Mononuclear cell (primary cell): ENCODE data around the gene FOXD4L1. TPM values are rescaled to one million over a fixed set of nuclear protein-coding genes. Genes with fewer than 3 reads are reported as not detected.
"Not testable (repeated sequence)": the region's sequence is repeated elsewhere in the genome, so short reads cannot be mapped to it uniquely, and the experiment has no call there.

Experiments
- H3K27me3 ChIP-seq: 2 replicates; pipeline ENCODE4 v1.6.0; 2011; ENCODE audit warnings: low read length, control low read depth; ENCODE audit not compliant: insufficient read depth
- H3K4me1 ChIP-seq: 2 replicates; pipeline ENCODE4 v1.5.1; 2011; ENCODE audit warnings: mild to moderate bottlenecking, low read length, control low read depth; ENCODE audit not compliant: insufficient read depth
- H3K4me3 ChIP-seq: 2 replicates; pipeline ENCODE4 v1.5.1; 2011; ENCODE audit warnings: mild to moderate bottlenecking, low read length, moderate library complexity
- H3K9me3 ChIP-seq: 2 replicates; pipeline ENCODE4 v1.5.1; 2011; ENCODE audit warnings: low read depth, mild to moderate bottlenecking, control low read depth, low read length
- total RNA-seq: library from RNA; depleted of rRNA; stranded (reverse); fragments of >200 nt; gene quantifications from one replicate; pipeline ENCODE4 v1.2.3, GENCODE V29; 2012

The FOXD4L1 gene
- total RNA-seq, 1 donor, result 0.10 TPM

DNA sequence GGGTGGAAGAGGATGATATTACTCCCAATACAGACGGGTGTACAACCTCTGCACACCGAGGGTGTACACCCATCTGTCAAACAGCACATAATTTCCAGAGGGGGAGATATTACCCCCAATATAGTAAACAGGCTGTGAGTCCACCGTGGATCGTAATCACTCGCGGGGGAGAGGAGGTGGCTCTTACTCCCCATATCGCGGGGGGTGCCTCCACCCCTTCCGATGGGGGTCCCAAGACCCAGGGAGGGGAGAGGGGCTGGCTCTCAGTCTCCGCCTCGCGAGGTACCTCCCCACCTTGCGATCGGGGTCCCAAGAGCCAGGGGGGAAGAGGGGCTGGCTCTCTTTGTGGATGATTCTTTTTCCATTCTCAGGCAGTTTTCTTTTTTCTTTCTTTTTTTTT, 13.4 kb downstream of the FOXD4L1 start:
- H3K4me3 ChIP-seq, H3K4me1 ChIP-seq, H3K27me3 ChIP-seq, H3K9me3 ChIP-seq: not testable (repeated sequence)

DNA sequence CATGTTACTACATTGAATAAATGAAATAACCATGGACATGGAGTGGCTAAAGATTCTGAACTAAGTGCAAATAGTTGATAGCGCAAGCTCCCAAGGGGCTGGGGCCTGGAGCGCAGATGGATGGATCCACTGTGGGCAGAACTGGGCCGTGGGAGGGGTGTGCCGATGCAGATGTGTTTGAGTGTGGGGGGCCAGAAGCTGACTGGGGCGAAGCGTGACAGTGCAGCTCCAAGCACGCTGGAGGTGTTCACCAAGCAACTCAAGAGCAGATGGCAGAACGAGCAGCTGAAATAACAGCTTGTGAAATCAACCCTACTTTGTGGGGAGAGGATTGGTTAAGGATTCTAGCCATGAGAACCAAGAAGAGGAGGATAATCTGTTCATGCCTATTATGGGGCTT, 17.0 kb downstream of the FOXD4L1 start:
- not testable (repeated sequence) for H3K4me1 ChIP-seq, H3K9me3 ChIP-seq, H3K27me3 ChIP-seq, H3K4me3 ChIP-seq

DNA sequence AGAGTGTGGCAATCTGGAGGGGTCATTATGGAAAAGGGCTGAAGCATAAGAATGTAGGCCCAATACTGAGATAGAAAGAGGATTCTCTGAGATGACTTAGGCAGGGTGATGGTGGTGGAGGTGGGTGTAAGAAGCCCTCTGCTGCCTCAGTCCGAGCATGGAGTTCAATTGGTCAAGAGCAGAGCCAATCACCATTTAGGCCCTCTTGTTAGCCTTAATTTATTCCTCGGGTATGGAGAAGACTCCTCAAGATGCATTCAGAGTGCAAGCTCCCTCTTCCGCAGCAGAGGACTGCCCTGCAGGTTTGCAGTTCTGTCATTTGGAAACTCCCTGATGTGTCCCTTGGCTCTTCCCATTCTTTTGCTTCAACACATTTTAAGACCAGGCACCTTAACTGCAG, 17.5 kb downstream of the FOXD4L1 start:
- not testable (repeated sequence) for H3K9me3 ChIP-seq, H3K4me3 ChIP-seq, H3K4me1 ChIP-seq, H3K27me3 ChIP-seq

DNA sequence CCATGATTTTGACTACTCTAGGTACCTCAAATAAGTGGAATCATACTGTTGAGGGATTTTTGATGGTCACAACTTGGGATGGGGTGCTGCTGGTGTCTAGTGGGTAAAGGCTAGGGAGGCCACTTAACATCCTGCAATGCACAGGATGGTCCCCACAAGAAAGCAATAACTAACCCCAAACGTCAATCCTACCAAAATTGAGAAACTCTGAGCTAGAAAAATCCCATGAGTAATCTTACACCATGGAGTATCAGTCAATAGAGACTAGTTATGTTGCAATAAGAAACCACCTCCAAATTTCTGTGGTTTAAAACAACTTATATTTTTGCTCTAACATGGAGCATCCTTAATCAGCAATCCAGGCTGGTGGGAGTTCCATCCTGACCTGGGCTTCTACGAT, 18.6 kb downstream of the FOXD4L1 start:
- H3K9me3 ChIP-seq, H3K4me1 ChIP-seq, H3K27me3 ChIP-seq, H3K4me3 ChIP-seq: not testable (repeated sequence)

DNA sequence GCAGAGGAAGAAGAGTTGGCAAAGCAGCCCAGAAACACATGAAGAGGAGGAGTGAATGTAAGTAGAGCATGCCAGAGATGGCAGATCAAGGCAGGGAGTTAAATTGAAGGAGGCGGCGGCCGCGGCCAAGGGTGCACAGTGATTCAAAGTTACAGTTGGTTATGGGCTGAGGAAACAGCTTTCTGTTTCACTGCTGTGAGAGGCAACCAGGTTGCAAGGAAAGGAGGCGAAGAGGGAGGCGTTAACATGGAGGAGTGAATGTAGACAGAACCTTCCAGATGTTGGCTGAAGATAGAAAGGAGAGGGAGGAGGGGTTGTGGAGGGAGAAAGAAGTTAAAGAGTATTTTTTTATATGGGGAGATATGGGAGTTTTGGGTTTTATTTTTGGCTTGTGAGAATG, 22.4 kb downstream of the FOXD4L1 start:
- not testable (repeated sequence) for H3K4me1 ChIP-seq, H3K9me3 ChIP-seq, H3K27me3 ChIP-seq, H3K4me3 ChIP-seq

DNA sequence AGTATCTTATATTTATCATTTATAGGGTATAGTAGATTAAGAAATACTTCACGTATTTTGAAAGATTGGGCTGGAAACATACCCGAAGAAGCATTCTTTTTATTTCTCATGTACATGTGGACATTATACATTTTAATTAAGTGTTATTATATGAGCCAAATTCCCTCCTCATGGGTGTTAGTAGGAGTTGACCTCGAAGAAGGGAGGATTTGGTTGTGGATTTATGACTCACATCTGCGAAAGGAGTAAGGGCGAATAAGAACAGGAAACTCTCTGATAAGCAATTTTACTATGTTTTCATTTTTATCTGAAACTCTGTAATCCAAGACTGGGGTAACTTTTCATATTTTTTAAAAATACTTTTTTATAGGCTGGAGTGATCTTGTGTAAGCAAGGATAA, 23.0 kb downstream of the FOXD4L1 start:
- H3K9me3 ChIP-seq, H3K4me3 ChIP-seq, H3K4me1 ChIP-seq, H3K27me3 ChIP-seq: not testable (repeated sequence)

DNA sequence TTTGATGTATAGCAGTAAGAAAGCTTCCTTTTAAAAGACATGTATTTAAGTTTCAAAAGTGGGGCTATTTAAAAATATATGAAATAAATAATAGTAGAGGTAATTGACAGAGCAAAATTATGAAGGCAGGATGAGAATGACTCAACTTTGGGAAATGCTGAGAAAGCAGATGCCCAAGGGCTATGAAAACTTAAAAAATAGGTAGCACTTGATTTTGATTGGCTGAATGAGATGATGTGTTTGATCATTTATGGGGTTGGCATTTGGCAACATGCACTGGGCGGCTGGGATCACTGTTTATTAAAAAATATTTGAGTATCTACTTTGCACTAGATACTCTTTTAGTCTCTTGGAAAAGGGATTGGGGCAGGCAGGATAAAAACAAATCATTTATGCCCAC, 26.5 kb downstream of the FOXD4L1 start:
- H3K27me3 ChIP-seq, H3K9me3 ChIP-seq, H3K4me3 ChIP-seq, H3K4me1 ChIP-seq: not testable (repeated sequence)

DNA sequence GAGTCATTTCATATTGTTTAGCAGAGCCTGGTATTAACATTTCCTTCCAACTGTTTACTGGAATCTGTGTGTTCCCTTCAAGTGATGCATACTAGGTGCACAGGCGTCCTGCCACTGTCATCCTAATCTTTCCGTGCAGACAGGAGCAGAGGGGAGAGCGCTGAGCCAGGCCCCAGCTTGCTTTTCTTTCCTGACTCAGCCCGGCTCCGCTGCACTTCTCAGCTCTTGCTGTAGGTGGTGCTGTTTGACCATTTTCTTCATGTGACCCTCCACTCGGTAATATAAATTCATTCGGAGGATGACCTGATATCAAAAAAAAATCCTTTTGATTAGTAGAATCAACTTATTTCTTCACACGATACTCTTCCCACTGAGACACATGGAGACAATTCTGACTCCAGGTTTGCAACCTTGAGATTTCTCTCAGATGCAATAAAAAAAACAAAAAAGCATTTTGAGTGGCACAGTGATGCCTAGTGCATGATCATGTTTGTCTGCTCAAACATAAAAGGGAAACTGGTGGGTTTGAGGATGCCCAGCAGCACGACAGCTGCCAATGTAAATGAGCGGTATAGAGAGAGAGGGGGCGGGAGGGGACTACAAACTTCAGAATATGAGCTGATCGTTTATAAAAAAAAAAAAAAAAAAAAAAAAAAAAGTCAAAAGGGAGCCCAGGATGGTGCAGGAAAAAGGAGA, 29.0 kb downstream of the FOXD4L1 start:
- not testable (repeated sequence) for H3K4me3 ChIP-seq, H3K4me1 ChIP-seq, H3K9me3 ChIP-seq, H3K27me3 ChIP-seq

DNA sequence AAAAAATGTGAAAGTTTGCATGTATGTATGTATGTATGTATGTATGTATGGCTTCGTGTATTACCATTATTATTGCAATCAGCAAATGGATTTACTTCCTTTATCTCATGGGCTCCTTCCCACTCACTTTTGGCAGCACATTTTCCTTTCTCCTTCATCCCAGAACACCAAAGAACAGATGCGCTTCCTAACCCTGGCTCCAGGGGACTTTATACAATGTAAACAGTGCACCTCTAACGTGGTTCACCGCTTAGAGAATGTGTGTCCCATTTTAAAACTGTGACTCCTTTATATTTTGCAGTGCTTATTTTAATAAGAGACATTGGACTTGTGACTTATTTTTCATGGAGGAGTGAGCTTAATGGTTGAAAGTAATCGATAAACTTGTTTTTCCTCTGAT, 29.7 kb downstream of the FOXD4L1 start:
- H3K4me3 ChIP-seq, H3K4me1 ChIP-seq, H3K27me3 ChIP-seq, H3K9me3 ChIP-seq: not testable (repeated sequence)

DNA sequence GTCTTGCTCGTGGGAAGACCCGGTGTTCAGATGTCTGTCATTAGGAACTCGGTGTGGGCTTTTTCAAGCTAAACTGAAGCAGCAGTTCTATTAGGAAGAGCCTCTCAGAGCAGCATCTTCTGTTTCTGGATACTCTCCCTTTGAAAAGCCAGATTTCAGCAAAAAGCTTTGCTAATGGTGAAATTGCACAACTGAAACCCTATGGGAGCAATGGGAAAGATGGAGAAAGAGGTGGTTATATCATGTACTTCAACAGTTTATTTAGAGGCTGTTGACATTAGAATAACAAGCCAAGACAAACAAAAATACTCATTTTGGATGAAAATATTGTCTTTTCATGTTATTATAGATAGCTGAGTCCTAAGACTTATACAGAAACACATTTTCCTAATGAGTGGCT, 30.4 kb downstream of the FOXD4L1 start:
- not testable (repeated sequence) for H3K4me1 ChIP-seq, H3K27me3 ChIP-seq, H3K9me3 ChIP-seq, H3K4me3 ChIP-seq

DNA sequence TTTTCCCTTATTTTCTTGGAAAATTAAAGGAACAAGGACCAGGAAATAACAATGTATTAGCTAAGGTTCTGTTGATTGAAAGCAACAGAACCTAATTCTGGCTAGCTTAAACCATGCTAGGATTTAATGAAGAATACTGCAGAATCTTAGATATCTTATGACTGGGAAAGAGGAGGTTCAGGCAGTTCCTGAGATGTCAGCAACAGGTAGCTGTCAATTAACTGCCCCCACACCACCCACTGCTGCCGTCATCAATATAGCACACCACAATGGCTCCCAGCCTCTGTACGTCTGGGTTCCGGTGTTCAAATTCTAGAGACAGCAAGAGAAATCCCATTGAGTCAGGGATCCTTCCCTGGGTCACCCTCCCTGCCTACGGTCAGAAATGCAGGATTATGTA, 34.5 kb downstream of the FOXD4L1 start:
- not testable (repeated sequence) for H3K4me1 ChIP-seq, H3K4me3 ChIP-seq, H3K27me3 ChIP-seq, H3K9me3 ChIP-seq

DNA sequence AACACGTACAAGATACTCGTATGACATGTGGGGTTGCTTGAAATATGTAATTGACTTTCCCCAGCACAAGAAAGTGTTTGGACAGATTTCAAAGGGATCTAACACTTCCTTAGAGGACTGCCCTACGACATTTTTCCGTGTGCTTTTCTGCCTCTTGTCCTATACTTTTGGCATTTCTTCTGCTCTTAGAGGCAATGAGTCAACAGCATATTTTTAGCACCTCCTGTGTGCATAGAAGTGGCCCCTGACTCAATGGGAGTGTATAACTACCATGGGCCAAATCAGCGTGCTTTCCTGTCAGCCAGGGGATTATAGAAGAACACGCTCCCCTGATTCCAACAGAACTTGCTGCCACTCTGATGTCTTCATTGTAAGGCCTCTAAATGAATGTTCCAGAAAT, 38.1 kb downstream of the FOXD4L1 start:
- not testable (repeated sequence) for H3K9me3 ChIP-seq, H3K4me3 ChIP-seq

DNA sequence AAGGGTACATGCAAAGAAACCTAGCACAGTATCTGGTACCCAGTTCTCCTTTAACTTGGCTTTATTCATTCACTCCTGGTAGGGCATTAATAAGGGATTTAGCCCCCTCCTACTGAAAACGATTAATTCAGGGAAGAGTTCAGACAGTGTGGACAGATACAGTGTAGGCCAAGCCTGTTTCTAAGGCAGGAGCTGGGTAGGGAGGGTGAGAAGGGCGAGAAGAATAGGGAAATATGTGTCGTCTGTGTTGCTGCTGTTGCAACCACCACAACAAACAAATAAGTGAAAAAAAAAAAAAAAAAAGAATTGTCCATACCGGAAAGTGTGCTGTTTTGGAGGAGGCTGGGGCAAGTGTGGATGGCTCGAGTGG, 42.4 kb downstream of the FOXD4L1 start:
- not testable (repeated sequence) for H3K9me3 ChIP-seq, H3K4me1 ChIP-seq, H3K4me3 ChIP-seq, H3K27me3 ChIP-seq

More for the DNA sequence above, 38.1 kb downstream of the FOXD4L1 start:
- H3K4me1 ChIP-seq, H3K27me3 ChIP-seq: not testable (repeated sequence)

DNA sequence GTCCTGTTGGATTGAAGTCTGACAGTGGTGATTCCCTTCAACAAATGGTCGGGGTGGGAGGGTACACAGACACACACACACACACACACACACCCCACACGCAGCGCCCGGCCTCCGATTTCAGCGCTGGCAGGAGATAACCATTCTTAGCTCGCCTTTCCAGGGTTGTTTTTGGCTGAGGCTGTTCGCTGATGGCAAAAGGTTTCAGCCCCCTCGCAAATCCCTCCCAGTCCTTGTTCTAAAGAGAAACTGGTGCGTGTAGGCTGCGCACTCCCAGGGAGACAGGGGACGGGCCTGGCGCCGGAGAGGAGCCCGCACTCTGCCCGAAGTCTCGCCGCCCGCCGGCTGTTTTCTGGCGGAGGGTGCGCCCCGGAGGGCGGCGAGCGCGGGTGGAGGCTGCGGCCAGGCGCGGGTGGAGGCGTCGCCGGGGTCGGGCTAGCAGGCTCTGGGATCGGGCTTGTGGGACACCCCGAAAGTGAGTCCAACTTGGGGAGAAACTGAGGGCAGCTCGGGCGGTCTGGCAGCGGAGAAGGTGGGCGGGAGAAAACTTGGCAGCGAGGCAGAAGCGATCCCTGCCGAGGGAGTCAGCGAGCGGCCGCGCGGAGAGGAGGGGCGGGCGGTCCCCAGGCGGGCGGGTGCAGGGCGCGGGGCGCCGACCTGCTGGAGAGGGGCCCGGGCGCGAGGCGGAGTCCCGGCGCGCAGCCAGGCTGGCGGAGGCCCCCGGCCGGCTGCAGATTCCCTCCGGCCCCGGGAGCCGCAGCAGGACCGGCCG, 42.9 kb downstream of the FOXD4L1 start:
- H3K4me3 ChIP-seq, result peak overlapping the region; percentile 34
- not testable (repeated sequence) for H3K4me1 ChIP-seq, H3K9me3 ChIP-seq, H3K27me3 ChIP-seq

DNA sequence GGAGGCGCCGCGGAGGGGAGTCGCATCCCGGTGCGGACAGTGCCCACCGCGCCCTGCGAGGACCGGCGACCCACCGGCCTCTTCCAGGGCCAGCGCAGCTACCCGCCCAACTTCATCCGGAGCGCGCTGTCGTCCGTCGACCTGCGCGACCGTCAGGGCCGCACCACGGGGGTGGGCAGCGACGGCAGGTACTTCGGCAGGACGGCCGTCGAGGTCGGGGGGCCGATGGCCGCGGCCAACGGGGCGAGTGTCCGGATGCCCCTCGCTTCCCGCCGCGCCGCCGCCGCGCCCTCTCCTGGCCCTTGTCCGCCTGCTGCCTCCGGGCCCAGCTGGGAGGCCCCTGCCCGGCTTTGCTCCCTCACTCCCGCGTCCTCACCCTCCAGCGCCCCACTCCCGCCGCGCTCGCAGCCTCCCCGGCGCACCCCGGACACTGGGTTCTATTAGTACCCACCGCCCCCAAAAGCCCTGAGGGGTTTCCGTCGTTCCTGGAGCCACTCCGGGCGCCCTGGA, 43.6 kb downstream of the FOXD4L1 start:
- not testable (repeated sequence) for H3K27me3 ChIP-seq, H3K9me3 ChIP-seq, H3K4me1 ChIP-seq
- H3K4me3 ChIP-seq, result peak overlapping the region; percentile 34

DNA sequence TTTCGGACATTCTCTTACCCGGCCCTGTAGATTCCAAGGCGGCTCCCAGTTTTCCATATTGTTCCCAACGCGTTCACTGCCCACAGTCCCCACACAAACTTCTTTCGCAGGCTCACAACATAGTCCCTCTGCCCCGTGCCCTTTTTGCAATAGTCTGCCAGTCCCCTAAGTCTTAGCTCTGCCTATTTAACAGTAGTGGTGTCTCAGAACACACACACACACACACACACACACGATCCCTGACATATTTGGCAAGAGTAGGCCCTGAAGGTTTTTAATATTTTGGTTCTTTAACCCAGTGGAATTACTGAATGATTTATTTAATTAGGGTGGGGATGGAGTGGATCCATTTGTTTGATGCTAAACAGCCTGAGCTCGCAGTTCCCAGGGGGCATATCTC, 44.1 kb downstream of the FOXD4L1 start:
- not testable (repeated sequence) for H3K4me3 ChIP-seq, H3K27me3 ChIP-seq, H3K9me3 ChIP-seq, H3K4me1 ChIP-seq
